K562 (cell line): ENCODE data around the gene CRYBG2. TPM values are rescaled to one million over a fixed set of nuclear protein-coding genes. Genes with fewer than 3 reads are reported as not detected.

Experiments
- FOXK1 ChIP-seq: sonication (generic); formaldehyde crosslinking; IDR thresholded peaks from 2 replicates; pipeline ENCODE4 v1.8.0; 2022; ENCODE audit warnings: missing genetic modification reagents, mild to moderate bottlenecking, borderline replicate concordance
- GTF3C2 ChIP-seq: IDR thresholded peaks from 3 replicates; pipeline ENCODE4 v1.6.1; 2011; ENCODE audit warnings: borderline replicate concordance, mild to moderate bottlenecking, moderate library complexity; ENCODE audit not compliant: insufficient read length; ENCODE audit errors: extremely low read depth
- HDAC8 ChIP-seq: fragments of 450-650 bp; IDR thresholded peaks from 2 replicates; pipeline ENCODE4 v1.6.1; 2016; ENCODE audit warnings: mild to moderate bottlenecking, missing genetic modification characterization, moderate library complexity, missing compliant biosample characterization
- JUNB ChIP-seq: fragments of 450-650 bp; formaldehyde crosslinking; conservative IDR thresholded peaks from 2 replicates; pipeline ENCODE4 v1.4.0; 2020; ENCODE audit warnings: mild to moderate bottlenecking
- KAT7 ChIP-seq: sonication (generic); formaldehyde crosslinking; IDR thresholded peaks from 2 replicates; pipeline ENCODE4 v1.8.0; 2022; ENCODE audit warnings: missing genetic modification reagents, mild to moderate bottlenecking, borderline replicate concordance
- MAFF ChIP-seq: IDR thresholded peaks from 2 replicates; pipeline ENCODE4 v1.6.1; 2012; ENCODE audit warnings: low read length, improper control_type of control experiment
- NEUROD1 ChIP-seq: fragments of 150-350 bp; IDR thresholded peaks from 2 replicates; pipeline ENCODE4 v1.6.1; 2014; ENCODE audit warnings: borderline replicate concordance, low read length, low read depth; ENCODE audit not compliant: partially characterized antibody
- POLR2B ChIP-seq: fragments of 450-650 bp; IDR thresholded peaks from 2 replicates; pipeline ENCODE4 v1.6.1; 2018; ENCODE audit warnings: low read depth; ENCODE audit not compliant: partially characterized antibody
- POLR2H ChIP-seq: IDR thresholded peaks from 2 replicates; pipeline ENCODE4 v1.6.1; 2016; ENCODE audit warnings: missing genetic modification characterization, low read depth, mild to moderate bottlenecking, control low read depth, missing compliant biosample characterization, moderate library complexity
- PRMT5 ChIP-seq: sonication (generic); formaldehyde crosslinking; IDR thresholded peaks from 2 replicates; pipeline ENCODE4 v1.5.0; 2020; ENCODE audit warnings: missing genetic modification reagents
- RB1 ChIP-seq: fragments of 450-650 bp; IDR thresholded peaks from 2 replicates; pipeline ENCODE4 v1.6.1; 2017; ENCODE audit warnings: low read depth, mild to moderate bottlenecking
- REST ChIP-seq, 2 experiments: fragments of 450-650 bp; formaldehyde crosslinking in 1 of 2; IDR thresholded peaks; 2 replicates each; pipeline versions ENCODE4 v1.4.0 to v1.6.1; 2014 to 2020; ENCODE audit warnings: mild to moderate bottlenecking in 2 of 2, borderline replicate concordance in 1 of 2, low read depth in 1 of 2
- SNRNP70 ChIP-seq: fragments of 200-400 bp; formaldehyde crosslinking; optimal IDR thresholded peaks from 2 replicates; pipeline ENCODE3; 2017; ENCODE audit warnings: low read depth, low read length
- ZBED1 ChIP-seq: IDR thresholded peaks from 2 replicates; pipeline ENCODE4 v1.6.1; 2014
- ZNF165 ChIP-seq: fragments of 250-450 bp; sonication (Bioruptor Pico); IDR thresholded peaks from 2 replicates; pipeline ENCODE4 v1.4.0; 2020; ENCODE audit warnings: borderline replicate concordance
- polyA plus RNA-seq, 8 experiments: library from polyadenylated mRNA; depleted of rRNA in 4 of 8; stranded (reverse) in 5 of 8; unstranded in 3 of 8; fragments of >200 nt; fragmentation: Nextera tagmentation in 2 of 8; fragmentation: Illumina TruSeq in 1 of 8; extraction: Ambion mirVana in 2 of 8; extraction: Trizol in 1 of 8; gene quantifications; 2 replicates each; pipeline versions ENCODE4 v1.2.1 to v1.2.3, GENCODE V29; 2011 to 2014; ENCODE audit warnings: inconsistent platforms in 1 of 8, missing spikeins in 1 of 8
- total RNA-seq, 7 experiments: library from RNA; depleted of rRNA in 6 of 7; stranded (reverse); fragments of >200 nt in 6 of 7; fragmentation: Illumina TruSeq in 2 of 7; extraction: Trizol in 2 of 7; gene quantifications; 2 replicates each; pipeline versions ENCODE4 v1.2.1 to v1.2.3, GENCODE V29; 2011 to 2021; ENCODE audit warnings: low replicate concordance in 1 of 7

The CRYBG2 gene
- total and polyA plus RNA-seq, 9 of the 15 experiments (the other 6 are each of a cell fraction or from before 2014, with no cell fraction given) = 0.39 to 8.5 (median 3.7) TPM

- peak; percentile 7 for TF ChIP-seq GTF3C2
- peak; percentile 55; the same call in 1 of the 2 replicates for TF ChIP-seq FOXK1 (CRISPR knock-in tag)
- TF ChIP-seq JUNB (CRISPR knock-in tag) = peak; percentile 16; the same call in 1 of the 2 replicates
- TF ChIP-seq RB1 = peak; percentile 47; the same call in 1 of the 2 replicates
- TF ChIP-seq ZNF165 (CRISPR knock-in tag) = no peak
- TF ChIP-seq NEUROD1 = peak; percentile 85
- no peak for TF ChIP-seq KAT7
- TF ChIP-seq PRMT5 = no peak
- TF ChIP-seq SNRNP70 = no peak
- peak; percentile 37; the same call in 1 of the 2 replicates for TF ChIP-seq REST (IDR thresholded peaks at IDR 0.05; ENCODE audit: borderline replicate concordance)
- TF ChIP-seq REST (CRISPR knock-in tag; IDR thresholded peaks at IDR 0.05; ENCODE audit: low read depth) = peak; percentile 66; the same call in 1 of the 2 replicates
- TF ChIP-seq MAFF = peak; percentile 49; the same call in 1 of the 2 replicates
- TF ChIP-seq POLR2B = peak; percentile 55
- TF ChIP-seq POLR2H (tag) = no peak
- peak; percentile 90 for TF ChIP-seq ZBED1
- peak; percentile 26; the same call in 1 of the 2 replicates for TF ChIP-seq HDAC8 (tag)
Observed at GRCh38 chr1:26378088-26378878, 24.4 kb upstream of the CRYBG2 start (continued).
